Measurements from ENCODE around the gene ADCYAP1R1. TPM values are rescaled to one million over a fixed set of nuclear protein-coding genes. Genes with fewer than 3 reads are reported as not detected.

Gene ADCYAP1R1
- total RNA-seq: 1 to 10 TPM; 1.9 to 7.4 (median 3.4) TPM

- Histone ChIP-seq H3K4me1 (peaks cover 0 to 6% (median 0%) of the 10 kb centered on the region in 4 donors), H3K4me3 (peak within 1 kb of the TSS in 3 of 4 donors; percentile 2 to 39 (median 19)), H3K27me3 (peaks cover 52% of the 10 kb centered on the region), H3K27ac (peak within 1 kb of the TSS in 2 of 4 donors; percentile 7 to 21), H3K36me3 (no peaks in the 10 kb centered on the region), H3K9me3 (no peaks in the 10 kb centered on the region)
- no peak for DNase-seq
- intact Hi-C loops (cut with DNase I; ENCODE audit: low total_unique reads) (no loop called here), in situ Hi-C loops (cut with MboI; ENCODE audit: low pct_ligation_motif_present in 1 of 4, low pct_unique_long_range_greater_than_20kb in 1 of 4, low sequenced_read_pairs in 3 of 4) (no loop called here)
- 25% methylated on average over 14 of the region's 56 CpGs; no CpG with 5 or more reads in 1 of the 2 donors for WGBS, 2 donors (ENCODE audit: low coverage in 1 of 2)
- TF ChIP-seq POLR2A (IDR thresholded peaks at IDR 0.05) (no peak), CTCF (IDR thresholded peaks at IDR 0.05) (no peak), POLR2AphosphoS5 (IDR thresholded peaks at IDR 0.05) (no peak), EP300 (IDR thresholded peaks at IDR 0.05; ENCODE audit: low read depth) (no peak)
Measured at GRCh38 chr7:31051598-31052486, at the start of gene ADCYAP1R1. TSS of gene ADCYAP1R1 (plus strand) at chr7:31052308. CDS start at chr7:31063265, 10,957 bp downstream.

- DNase-seq: no peak
- H3K36me3 ChIP-seq: no peaks in the 10 kb centered on the region
- no peak for TF ChIP-seq EP300 (IDR thresholded peaks at IDR 0.05; ENCODE audit: low read depth)
- no peak for TF ChIP-seq POLR2AphosphoS5 (IDR thresholded peaks at IDR 0.05)
- no peak for TF ChIP-seq CTCF (IDR thresholded peaks at IDR 0.05)
- TF ChIP-seq POLR2A (IDR thresholded peaks at IDR 0.05): no peak
- no peaks in the 10 kb centered on the region for H3K4me1 ChIP-seq
- intact Hi-C loops (cut with DNase I; ENCODE audit: low total_unique reads): no loop called here
- H3K9me3 ChIP-seq: no peaks in the 10 kb centered on the region
- WGBS, 2 donors (ENCODE audit: low coverage in 1 of 2): 82 to 83% methylated on average over 2 of the region's 2 CpGs
- no peak overlapping the region for H3K4me3 ChIP-seq
- H3K27ac ChIP-seq: no peak overlapping the region
- H3K27me3 ChIP-seq: peaks cover 7% of the 10 kb centered on the region
- in situ Hi-C loops (cut with MboI; ENCODE audit: low pct_ligation_motif_present in 1 of 4, low pct_unique_long_range_greater_than_20kb in 1 of 4, low sequenced_read_pairs in 3 of 4): no loop called here
Measured at GRCh38 chr7:31003097-31003496, 49.0 kb upstream of the ADCYAP1R1 start.

- no peak for DNase-seq
- in situ Hi-C loops (cut with MboI; ENCODE audit: low pct_ligation_motif_present in 1 of 4, low pct_unique_long_range_greater_than_20kb in 1 of 4, low sequenced_read_pairs in 3 of 4): no loop called here
- no peak overlapping the region for H3K27ac ChIP-seq
- intact Hi-C loops (cut with DNase I; ENCODE audit: low total_unique reads): no loop called here
- no peaks in the 10 kb centered on the region for H3K9me3 ChIP-seq
- TF ChIP-seq POLR2AphosphoS5 (IDR thresholded peaks at IDR 0.05): no peak
- no peak for TF ChIP-seq EP300 (IDR thresholded peaks at IDR 0.05; ENCODE audit: low read depth)
- TF ChIP-seq POLR2A (IDR thresholded peaks at IDR 0.05): no peak
- TF ChIP-seq CTCF (IDR thresholded peaks at IDR 0.05): no peak
- no peaks in the 10 kb centered on the region for H3K36me3 ChIP-seq
- no peak overlapping the region for H3K4me3 ChIP-seq
- H3K27me3 ChIP-seq: peaks cover 7% of the 10 kb centered on the region
- no peaks in the 10 kb centered on the region for H3K4me1 ChIP-seq
- 80 to 85% methylated on average over 2 to 6 of the region's 6 CpGs for WGBS, 2 donors (ENCODE audit: low coverage in 1 of 2)
Measured at GRCh38 chr7:31003721-31004120, 48.4 kb upstream of the ADCYAP1R1 start.

DNA sequence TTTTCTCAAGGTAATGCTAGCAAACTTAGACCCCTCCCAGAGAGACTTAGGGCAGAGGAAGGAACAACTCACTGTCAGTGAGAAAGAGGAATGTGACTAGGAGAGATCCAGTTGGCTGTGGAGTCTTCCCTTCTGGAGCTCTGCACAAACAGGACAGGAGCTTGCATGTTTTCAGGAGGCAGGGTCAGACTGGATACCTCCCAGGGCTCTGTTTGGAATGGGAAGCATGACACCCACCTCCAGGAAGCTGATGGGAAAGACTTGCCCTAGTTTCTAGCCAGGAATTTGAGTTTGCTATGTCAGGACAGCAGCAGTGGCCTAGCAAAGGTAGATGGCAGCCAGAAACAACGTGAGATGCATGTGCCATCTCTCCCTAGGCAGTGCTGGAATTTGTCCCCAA, 47.7 kb upstream of the ADCYAP1R1 start:
- Histone ChIP-seq H3K36me3 (no peaks in the 10 kb centered on the region), H3K27me3 (peaks cover 7% of the 10 kb centered on the region), H3K9me3 (no peaks in the 10 kb centered on the region), H3K4me1 (no peaks in the 10 kb centered on the region), H3K4me3 (no peak overlapping the region), H3K27ac (no peak overlapping the region)
- TF ChIP-seq CTCF (IDR thresholded peaks at IDR 0.05) (no peak), POLR2AphosphoS5 (IDR thresholded peaks at IDR 0.05) (no peak), POLR2A (IDR thresholded peaks at IDR 0.05) (no peak)
- in situ Hi-C loops (cut with MboI; ENCODE audit: low pct_ligation_motif_present in 1 of 4, low pct_unique_long_range_greater_than_20kb in 1 of 4, low sequenced_read_pairs in 3 of 4) (no loop called here), intact Hi-C loops (cut with DNase I; ENCODE audit: low total_unique reads) (no loop called here)
- WGBS, 2 donors (ENCODE audit: low coverage in 1 of 2): 58% methylated on average over 1 of the region's 1 CpG; no CpG with 5 or more reads in 1 of the 2 donors
- no peak for DNase-seq
